Fibroblast of villous mesenchyme (primary cell): ENCODE results near the gene NPY. TPM values are rescaled to one million over a fixed set of nuclear protein-coding genes. Genes with fewer than 3 reads are reported as not detected.

ENCODE experiments used
- DNase-seq: peaks from one replicate; pipeline ENCODE4 v3.0.0-alpha.2; 2010; ENCODE audit warnings: low read depth
- H3K4me3 ChIP-seq: 2 replicates; pipeline ENCODE4 v1.5.1; 2011; ENCODE audit warnings: low read depth, mild to moderate bottlenecking, low read length
- CTCF ChIP-seq: IDR thresholded peaks from 2 replicates; pipeline ENCODE4 v1.5.1; 2012; ENCODE audit warnings: low read depth, mild to moderate bottlenecking, low read length; ENCODE audit not compliant: insufficient read depth
- total RNA-seq: library from RNA; depleted of rRNA; stranded (reverse); fragments of >200 nt; gene quantifications from 2 replicates; pipeline ENCODE4 v1.2.3, GENCODE V29; 2012

The NPY gene
- total RNA-seq, 1 donor, result not detected

GRCh38 chr7:24291271-24291670 lies 7.3 kb downstream of the NPY start:
- H3K4me3 ChIP-seq, result no peak overlapping the region
- no peak for TF ChIP-seq CTCF
- no peak for DNase-seq

GRCh38 chr7:24297362-24297761 lies 13.4 kb downstream of the NPY start:
- DNase-seq, result no peak
- H3K4me3 ChIP-seq, result no peak overlapping the region
- TF ChIP-seq CTCF, result no peak

DNA sequence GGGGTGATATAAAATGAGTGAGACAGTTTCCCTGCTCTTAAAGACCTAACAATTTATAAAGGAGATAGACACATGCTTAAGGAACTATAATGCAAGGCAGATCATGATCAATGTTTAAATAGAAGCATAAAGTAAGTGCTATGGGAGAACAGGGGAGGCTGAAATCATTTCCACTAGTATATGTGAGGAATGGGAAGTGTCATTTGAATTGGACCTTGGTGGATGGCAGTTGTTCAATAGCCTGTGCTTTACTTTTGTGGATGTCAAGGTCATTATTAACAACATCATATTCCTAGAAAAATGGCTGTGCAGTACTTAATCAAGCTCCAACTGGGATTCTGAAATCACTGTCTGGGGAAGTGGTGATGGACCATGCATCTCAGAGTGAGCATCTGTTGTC lies 14.7 kb downstream of the NPY start:
- H3K4me3 ChIP-seq, result no peak overlapping the region
- DNase-seq, result no peak
- TF ChIP-seq CTCF, result no peak

DNA sequence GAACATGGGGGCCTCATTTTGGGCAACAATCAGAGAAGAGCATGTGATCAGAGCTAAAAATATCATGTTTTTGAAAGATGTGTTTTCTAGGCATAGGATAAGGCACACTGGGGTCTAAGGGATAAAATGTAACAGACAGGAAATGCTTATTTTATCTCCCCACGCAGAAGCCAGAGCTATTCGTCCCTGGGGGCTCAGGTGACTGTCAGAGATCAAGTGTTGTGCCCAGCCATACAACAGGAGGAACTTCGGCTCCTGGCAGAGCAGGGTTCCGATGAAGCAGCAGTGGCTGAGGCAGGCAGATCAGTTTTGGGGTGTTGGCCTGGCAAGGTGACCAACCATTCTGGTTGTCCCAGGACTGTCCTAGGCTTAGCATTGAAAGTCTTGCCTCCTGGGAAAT lies 15.2 kb downstream of the NPY start:
- no peak for DNase-seq

DNA sequence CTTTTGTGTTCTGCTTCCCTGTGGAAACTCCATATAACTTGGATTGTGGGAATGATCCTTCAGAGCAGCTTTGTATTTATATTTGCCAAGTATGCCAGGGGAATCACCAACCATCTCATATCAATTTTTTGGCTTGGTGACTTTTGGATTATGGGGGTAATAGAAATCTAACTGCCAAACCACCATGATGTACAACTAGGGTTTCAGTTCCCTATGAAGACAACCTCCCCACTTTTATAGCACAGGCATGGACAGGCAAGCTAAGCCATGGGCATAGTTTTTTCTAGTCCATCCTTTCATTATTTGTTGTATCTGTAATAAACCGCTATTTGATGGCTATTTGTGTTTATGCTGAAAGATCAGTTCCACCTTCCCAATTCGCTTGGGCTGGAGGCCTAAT lies 17.7 kb downstream of the NPY start:
- no peak for TF ChIP-seq CTCF
- H3K4me3 ChIP-seq, result no peak overlapping the region
- DNase-seq, result no peak

More for the DNA sequence above, 15.2 kb downstream of the NPY start:
- no peak overlapping the region for H3K4me3 ChIP-seq
- no peak for TF ChIP-seq CTCF

DNA sequence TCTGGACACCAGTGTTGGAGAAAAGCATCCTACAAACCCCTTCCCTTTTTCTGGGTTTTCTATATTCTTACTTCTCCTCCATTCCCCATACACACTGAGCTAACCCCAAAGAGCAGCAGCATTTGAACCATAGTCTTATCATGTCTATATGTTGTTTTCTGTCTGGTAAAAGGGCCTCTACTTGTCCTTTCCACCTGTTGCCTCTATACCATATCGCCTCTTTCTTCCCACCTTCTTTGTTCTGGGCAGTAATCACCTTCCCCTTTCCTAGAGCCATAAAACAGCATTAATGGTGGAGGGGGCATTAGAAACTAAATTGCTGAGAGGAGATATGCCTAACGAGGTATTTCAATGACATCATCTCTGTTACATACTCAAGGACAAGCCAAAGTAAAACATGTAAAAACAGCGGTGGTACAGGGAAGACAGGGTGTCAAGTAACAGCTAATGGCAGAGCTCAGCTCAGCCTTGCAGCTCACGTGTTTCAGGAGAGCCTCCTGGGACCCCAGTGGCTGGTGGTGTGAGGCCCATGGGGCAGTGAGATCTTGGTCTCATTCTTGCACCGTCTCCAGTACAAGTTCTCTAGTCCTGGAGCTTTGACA lies 20.6 kb downstream of the NPY start:
- H3K4me3 ChIP-seq, result no peak overlapping the region
- no peak for DNase-seq
- no peak for TF ChIP-seq CTCF

DNA sequence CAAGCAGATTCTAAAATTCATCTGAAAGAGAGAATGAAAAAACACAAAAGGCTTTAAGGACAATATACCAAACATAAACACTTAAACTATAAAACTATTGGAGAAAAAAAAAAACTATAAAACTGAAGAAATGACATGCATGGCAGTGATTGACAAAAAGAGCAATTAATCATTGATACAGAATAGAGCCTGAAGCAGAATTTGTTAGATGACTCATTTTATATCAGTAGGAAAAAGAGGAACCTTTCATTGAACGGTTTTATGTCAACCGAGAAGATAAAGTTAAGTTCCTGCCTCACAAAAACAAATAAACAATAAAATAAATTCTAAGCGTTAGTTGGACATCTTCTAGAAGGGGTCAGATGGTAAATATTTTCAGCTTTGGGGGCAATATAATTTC lies 23.3 kb downstream of the NPY start:
- TF ChIP-seq CTCF, result no peak
- DNase-seq, result no peak
- no peak overlapping the region for H3K4me3 ChIP-seq
